Left cardiac atrium (tissue), 4 donors: ENCODE measurements around the gene RAMP3. TPM values are rescaled to one million over a fixed set of nuclear protein-coding genes. Genes with fewer than 3 reads are reported as not detected.
A peak's percentile ranks its signal among the peaks of the same experiment; 100 is the strongest.

ENCODE experiments used
- ATAC-seq, 2 donors: fragments of 200-7000 bp; cut with Tn5 transposase; one replicate each; pipeline ENCODE4 v1.9.1; 2020; ENCODE audit warnings: mild to moderate bottlenecking in 2 of 2, moderate library complexity in 2 of 2
- DNase-seq: peaks from one replicate; pipeline ENCODE4 v3.0.0-alpha.2; 2020
- intact Hi-C, 2 donors: fragments of 100-400 bp; cut with DNase I; formaldehyde crosslinking; loops; one replicate each; pipeline versions ENCODE4 v1.14.1 to v1.15.1; 2022 to 2023
- total RNA-seq, 2 donors: library from RNA; stranded (reverse); fragmentation: NEBNext Ultra II Directional; extraction: Animal tissue kit (Norgen Biotek cat#: 25700); gene quantifications; one replicate each; pipeline ENCODE4 v1.2.1, GENCODE V29; 2021
- donor health status: DM: no; HTN: yes; CAD: no.
- donor health status: DM: no; HTN: yes; CAD: no; lungs with severe emphysema.
- donor health status: DM: yes; HTN: yes; CAD: no.
- donor health status: Dilated cardiomyopathy.

RAMP3 gene
- total RNA-seq, 2 donors from 2014 or later: 40.8 to 55.0 TPM

DNA sequence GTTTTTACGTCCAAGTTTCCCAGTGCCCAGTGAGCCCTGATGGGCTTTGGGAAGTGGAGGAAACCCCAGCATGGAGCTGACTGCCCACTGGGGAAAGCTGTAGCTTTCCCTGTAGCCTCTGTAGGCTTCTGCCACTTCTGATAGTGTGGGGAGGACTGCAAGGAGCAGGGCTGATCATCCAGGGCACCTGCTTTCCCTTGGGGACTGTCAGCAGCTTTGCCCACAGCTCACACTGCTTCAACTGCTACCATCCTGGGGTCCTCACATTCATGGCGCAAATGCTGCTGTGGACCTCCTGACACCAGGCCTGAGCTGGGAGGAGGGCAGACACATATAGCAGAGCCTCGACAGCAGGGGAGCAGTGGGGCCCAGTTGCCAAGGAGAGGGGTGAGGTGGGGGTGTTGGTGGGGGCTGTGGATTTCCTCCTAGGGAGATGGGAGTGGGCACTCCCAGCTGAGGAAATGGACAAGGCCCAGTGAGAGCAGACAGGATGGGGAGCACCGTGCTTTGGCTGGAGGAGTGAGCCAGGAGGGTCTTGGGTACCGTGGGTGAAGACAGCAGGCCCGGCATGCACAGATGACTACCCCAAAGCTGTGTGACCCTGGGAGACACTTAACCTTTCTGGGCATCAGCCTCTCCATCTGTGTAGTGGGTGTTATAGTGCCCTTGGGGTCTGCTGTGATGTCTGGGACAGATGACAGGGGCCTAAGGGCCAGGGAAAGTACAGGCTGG is 16.2 kb downstream of the RAMP3 start:
- intact Hi-C loops: no loop called here
- peak; percentile 10 for DNase-seq
- ATAC-seq: no peak

DNA sequence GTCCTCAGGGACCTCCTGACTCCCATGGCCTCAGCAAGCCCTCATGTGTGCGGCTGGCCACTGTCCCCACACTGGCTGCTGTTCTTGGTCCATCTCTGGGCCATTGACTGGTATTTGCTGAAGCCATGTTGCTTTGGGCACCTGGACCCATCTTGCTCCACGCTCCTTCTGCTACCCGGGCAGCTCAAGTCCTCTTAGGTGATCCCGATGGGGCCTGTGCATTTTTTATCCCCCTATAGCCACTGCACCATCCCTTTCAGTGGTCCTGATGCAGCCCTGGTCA is 16.7 kb downstream of the RAMP3 start:
- DNase-seq (peak; percentile 1), ATAC-seq (no peak)

DNA sequence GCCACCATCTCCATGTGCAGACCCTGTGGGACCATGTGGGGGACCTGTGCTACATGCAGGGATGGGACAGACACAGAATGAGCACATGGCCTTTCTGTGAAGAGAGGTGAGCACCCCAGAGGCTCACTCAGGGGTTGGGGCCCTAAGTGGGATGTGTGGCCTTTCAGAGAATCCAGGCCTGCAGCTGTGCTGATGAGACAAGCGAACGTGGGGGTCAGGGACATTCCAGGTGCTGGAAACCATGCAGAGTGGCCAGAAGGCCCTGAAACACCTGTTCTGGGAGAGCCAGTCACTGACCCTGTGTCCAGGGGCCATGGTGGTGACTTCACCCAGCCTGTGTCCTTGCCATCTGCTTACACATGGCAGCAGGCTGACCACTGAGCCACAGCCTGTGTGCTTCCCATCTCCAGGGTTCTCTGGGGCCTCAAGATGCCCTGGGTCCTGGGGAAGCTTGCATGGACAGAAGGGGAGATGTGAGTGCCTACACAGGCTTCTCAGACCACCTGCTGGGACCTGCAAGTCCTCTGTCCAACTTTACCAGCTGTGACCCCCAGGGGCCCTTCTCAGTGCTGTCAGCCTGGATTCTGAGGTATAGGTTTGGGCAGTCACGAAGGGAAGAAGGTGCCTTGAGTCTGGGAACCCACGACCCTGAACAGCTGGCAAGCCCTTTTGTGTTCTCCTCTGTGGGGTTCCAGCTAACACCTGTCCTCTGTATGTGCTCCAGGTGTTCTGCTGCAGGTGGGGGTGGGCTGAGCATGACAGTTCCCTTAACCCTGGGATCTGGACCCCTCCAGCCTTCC is 17.6 kb downstream of the RAMP3 start:
- DNase-seq (peak; percentile 5), ATAC-seq (no peak)
- intact Hi-C loops: no loop called here

More for the DNA sequence above, 16.7 kb downstream of the RAMP3 start:
- intact Hi-C loops: no loop called here

- DNase-seq: peak; percentile 0
- no peak for ATAC-seq
- intact Hi-C loops: no loop called here
Measured at GRCh38 chr7:45176091-45176490, 18.5 kb downstream of the RAMP3 start.

DNA sequence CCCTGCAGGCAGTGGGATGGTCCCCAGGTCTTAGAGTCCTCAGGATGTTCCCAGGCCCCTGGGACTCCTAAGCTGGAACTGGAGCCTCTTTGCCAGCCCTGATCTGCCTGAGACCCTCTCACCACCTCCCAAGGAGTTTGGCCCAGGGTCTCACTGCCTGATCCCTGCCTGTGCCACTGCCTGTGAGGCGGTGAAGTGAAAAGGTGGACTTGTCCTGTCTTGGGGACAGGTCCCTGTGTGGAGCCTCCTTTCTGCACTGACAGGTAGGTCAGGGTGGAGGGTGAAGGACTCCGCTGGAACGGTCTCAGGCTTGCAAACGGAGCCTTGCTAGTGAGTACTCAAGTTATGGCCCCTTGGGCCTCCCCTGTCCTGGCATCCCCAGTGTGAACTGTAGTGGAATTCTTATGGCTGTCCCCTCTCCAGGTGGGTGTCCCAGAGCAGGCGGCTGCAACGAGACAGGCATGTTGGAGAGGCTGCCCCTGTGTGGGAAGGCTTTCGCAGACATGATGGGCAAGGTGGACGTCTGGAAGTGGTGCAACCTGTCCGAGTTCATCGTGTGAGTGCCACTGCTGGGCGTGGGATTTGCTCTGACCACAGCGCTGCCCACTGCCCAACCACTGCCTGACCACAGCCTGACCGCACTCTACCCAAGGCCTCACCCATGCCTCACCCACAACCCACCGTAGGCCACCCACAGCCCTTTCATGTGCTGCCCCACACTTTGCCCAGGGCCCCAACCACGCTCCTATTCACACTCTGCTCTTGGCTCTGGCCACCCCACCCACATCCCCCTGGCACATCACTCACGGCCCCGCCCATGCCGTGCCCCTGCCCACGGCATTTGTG is 19.5 kb downstream of the RAMP3 start:
- no peak for ATAC-seq
- intact Hi-C loops: no loop called here
- DNase-seq: peak; percentile 14

DNA sequence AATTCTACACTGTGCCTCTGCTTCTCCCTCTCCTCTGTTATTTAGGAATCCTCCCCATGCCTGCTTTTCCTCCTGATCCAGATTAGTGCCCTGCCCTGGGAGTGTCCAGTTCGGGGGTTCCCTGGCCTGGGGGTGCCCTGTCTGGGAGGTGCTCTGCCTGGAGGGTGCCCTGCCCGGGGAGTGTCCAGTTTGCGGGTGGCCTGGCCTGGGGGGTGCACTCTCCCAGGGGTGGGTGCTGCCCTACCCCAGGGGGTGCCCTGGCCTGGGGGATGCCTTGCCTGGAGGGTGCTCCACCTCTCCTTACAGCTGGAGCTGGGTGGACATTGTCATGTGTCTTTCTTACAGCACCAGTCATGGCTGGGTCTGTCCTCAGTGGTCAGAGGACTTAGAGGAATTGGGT is 20.2 kb downstream of the RAMP3 start:
- peak; percentile 17 for DNase-seq
- no peak for ATAC-seq
- intact Hi-C loops: no loop called here

GRCh38 chr7:45178241-45179225 is 20.9 kb downstream of the RAMP3 start:
- intact Hi-C loops: no loop called here
- DNase-seq (peak; percentile 7), ATAC-seq (no peak)

DNA sequence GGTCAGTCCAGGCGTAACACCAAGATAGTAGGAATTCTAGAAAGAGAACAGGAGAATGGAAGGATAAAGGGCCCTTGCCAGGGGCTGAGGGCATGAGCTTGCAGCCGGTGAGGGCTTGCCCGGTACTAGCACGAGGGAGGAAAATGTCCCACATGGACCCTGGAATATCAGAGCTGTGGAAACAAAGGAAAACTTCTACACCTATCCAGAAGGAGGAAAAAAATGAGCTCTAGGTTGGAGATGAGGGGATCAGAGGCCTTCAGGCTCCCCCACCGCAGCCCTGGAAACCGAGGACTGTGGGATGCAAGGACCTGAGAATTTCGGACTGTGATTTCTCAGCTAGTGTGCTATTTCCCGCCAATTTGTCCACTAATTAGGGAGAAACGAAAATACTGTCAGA is 22.1 kb downstream of the RAMP3 start:
- DNase-seq (no peak), ATAC-seq (no peak)
- intact Hi-C loops: no loop called here

- DNase-seq (peak; percentile 7), ATAC-seq (no peak)
- intact Hi-C loops: no loop called here
Measured at GRCh38 chr7:45180084-45180986, 22.7 kb downstream of the RAMP3 start.

- no peak for DNase-seq
- intact Hi-C loops: no loop called here
Measured at GRCh38 chr7:45181286-45181960, 23.8 kb downstream of the RAMP3 start.

DNA sequence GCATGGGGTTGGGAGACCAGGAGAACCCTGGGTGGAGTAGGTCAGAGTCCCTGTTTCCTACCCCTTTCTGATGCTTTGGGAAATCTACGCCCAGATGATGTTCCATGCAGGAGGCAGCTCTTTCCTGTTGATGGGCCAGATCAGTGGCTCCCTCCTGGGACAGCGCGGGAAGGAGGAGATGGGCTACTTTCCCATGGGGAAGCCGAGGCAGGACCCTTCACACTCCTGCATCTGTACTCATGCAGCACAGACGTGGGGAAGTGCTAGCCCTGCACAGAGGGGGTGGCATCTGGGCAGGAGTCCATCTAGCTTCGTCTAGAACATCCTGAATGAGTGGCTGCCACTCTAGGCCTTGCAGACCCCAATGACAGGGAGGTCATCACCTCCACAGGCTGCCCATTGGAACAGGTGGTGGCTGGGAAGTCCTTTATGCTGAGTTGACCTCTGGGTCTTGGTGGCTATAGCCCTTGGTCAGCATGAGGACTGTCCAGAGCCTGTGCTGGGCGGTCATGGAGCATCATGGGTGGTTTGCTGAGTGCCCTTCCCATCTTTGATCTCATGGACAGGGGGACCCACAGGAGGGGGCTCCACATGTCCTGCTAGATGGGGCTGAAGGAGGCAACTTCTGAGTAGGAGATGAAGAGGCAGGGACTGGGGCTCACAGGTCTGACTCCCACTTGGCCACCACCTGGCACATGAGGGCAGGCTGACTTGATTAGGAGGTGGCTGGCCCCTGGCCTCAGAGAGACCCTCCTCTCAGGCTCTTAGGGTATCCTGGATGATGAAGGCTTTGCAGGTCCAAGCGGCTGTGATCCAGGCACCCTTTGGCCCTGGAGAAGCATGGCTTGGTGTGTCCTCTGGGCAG is 24.6 kb downstream of the RAMP3 start:
- intact Hi-C loops: no loop called here
- DNase-seq (no peak), ATAC-seq (no peak)

More at GRCh38 chr7:45181286-45181960, 23.8 kb downstream of the RAMP3 start:
- ATAC-seq: no peak

DNA sequence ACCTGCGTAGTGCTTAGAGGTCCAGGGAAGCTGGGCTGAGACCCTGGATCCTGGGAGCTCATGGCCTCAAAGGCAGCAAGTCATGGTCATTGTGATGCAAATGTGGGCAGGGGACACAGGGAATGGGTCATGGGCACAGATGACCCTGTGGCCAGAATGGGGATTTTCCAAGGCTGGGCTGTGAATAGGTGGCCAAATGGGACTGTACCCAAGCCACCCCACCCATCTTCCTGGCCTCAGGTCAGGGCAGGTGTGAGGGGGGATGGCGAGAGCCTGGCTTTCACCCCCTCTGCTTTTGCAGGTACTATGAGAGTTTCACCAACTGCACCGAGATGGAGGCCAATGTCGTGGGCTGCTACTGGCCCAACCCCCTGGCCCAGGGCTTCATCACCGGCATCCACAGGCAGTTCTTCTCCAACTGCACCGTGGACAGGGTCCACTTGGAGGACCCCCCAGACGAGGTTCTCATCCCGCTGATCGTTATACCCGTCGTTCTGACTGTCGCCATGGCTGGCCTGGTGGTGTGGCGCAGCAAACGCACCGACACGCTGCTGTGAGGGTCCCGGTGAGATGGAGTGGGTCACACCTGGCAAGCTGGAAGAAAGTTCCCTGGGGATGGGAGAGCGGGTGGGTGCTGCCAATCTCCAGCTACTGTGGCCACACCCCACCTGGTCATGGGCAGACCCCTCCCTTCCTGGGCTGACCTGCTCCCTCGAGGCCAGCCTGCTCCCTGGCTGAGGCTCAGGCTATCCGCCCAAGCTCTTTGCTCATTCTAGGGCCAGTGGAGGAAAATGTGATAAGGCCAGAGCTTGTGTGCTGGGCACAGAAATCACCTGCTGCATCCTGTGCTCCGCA is 25.5 kb downstream of the RAMP3 start:
- DNase-seq (no peak), ATAC-seq (no peak)
- intact Hi-C loops: no loop called here

- ATAC-seq (no peak), DNase-seq (no peak)
- intact Hi-C loops: no loop called here
Measured at GRCh38 chr7:45183711-45184210, 26.2 kb downstream of the RAMP3 start.

DNA sequence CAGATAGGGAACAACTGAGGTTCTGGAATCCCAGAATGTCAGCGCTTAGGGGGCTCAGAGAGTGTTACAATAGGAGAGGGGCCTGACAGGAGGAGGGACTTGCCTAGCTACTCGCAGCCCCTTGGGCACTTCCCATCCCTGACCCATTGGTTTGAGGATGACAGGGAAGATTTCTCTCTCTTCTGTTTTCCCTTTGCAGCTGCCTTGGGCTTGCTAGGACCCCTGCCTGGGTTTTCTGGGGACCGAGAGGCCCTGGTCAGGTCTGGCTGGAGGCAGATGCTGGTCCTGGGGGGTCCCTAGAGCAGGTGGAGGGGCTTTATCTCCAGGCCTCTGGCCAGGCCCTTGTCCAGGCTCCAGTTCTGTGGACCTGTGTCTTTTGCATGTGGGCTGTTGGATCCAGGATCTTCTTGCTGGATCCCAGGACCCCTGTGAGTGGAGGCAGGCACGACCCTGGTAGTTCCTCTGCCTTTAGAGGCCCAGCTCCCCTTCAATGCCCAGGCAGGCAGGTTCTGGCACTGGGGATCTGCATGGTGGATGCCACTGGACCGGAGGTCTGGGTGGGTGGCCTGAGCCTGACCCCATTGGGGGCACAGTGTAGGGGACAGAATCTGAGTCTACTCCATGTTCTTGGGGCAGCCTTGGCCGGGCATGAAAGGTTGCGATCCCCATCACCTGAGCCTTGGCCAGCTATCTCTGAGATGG is 26.9 kb downstream of the RAMP3 start:
- intact Hi-C loops: no loop called here
- ATAC-seq (no peak), DNase-seq (no peak)
